NOMO-1 (cell line): ENCODE data around the gene ALK.

Source experiments
- DNase-seq, 2 experiments: peaks; one replicate each; lab custom pipeline; 2025; ENCODE audit not compliant: unreplicated experiment in 2 of 2; lab: John Stamatoyannopoulos, UW

Gene ALK

GRCh38 chr2:29614295-29614830, 307.0 kb downstream of the ALK start:
- no peak for DNase-seq

DNA sequence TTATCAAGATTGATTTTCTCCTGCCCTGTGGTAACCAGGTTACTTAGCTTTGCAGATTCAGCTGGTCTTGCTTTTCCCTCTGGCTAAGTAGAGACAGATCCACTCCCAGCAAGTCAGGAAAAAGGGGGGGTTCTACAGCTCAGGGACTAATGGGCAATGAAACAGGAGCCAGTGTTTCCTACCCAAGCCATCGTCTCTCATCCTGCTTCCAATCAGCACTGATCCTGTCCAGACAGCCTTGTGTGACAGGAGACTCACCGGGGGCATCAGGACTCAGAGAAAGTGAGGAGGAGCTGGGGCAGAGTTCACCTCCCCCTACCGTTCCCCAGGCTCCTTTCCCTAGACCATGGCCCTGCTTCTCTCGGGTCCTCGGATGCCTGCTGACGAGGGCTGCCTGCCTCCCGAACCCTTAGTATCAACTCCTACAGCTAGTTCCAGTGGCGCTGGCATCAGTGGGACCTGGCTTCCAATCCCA, 307.6 kb downstream of the ALK start:
- no peak for DNase-seq

DNA sequence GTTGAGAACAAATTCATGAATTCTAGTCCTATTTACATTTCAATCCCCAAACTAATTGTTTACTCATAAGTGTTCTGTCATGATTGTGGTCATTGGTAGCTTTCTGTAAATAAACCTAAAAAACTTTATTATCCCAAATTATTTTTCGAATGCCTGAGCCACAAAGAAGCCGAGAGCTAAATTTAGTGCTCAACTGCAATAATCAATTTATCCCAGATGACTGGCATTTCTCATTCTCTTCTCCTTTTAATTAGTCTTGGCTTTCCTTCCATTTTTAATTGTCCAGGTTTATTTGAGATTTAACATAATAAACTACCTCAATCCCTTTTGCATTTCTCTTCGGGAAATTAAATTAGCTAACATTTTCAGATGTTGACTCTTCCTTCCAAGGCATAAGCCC, 308.3 kb downstream of the ALK start:
- no peak for DNase-seq

DNA sequence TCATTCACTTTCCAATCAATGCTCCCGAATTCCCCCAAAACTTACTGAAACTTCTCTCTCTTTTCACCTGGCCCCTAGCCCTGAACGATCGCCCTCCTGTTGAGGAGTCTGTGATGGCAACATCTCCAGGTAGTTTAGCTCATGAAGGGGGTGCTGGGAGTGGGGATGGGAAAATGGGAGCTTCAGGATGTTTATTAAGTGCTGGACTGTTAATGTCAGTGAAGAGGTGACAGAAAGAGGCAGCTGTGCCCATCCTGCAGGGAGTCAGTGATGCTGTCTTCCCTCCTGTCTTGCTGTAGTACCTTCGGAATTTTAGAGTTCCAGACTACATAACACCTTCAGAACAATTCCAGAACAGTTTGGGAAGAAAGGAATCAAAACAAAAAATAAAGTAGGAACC, 308.8 kb downstream of the ALK start:
- no peak for DNase-seq

DNA sequence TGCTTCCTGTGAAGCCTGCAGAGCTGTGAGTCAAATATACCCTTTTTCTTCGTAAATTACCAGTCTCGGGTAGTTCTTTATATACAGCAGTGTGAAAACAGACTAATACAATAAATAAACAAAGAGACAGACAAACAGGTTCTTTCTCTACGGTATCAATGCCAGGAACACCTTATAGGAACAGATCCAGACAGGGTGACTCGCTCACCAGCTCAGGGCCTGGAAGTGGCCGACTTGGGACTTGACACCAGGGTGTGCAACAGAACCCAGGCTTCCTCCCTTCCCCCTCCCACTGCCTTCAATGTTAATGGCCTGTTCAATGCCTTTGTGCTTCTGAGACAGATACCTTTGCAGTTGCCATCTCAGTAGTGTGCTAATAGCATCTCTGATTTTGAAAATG, 309.5 kb downstream of the ALK start:
- DNase-seq: no peak

- no peak for DNase-seq
These were observed 310.1 kb downstream of the ALK start for GRCh38 chr2:29611261-29611660.

- no peak for DNase-seq
These were observed 310.8 kb downstream of the ALK start for GRCh38 chr2:29610569-29610968.

GRCh38 chr2:29607038-29607420, 314.4 kb downstream of the ALK start:
- no peak for DNase-seq

- no peak for DNase-seq
These were observed 315.0 kb downstream of the ALK start for GRCh38 chr2:29606104-29607037.

DNA sequence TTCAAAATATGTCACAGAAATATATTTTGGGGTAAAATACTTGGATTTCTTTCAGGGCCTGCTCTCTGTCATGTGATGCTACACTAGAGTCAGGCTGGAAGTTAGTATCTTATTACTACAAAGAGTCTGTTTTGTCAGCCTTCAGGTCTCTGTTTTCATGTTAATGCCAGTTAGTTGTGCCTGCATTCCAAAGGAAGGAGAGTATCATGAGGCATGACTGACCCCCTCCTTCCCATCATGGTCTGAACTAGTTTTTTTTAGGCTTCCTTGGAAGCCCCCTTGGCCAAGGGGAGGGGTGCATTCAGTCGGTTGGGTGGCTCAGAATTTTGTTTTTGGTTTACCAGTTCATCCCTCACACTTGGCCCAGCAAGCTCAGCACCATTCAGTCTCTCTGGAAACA, 318.0 kb downstream of the ALK start:
- DNase-seq: no peak

- DNase-seq: no peak
These were observed 319.5 kb downstream of the ALK start for GRCh38 chr2:29601872-29602271.

DNA sequence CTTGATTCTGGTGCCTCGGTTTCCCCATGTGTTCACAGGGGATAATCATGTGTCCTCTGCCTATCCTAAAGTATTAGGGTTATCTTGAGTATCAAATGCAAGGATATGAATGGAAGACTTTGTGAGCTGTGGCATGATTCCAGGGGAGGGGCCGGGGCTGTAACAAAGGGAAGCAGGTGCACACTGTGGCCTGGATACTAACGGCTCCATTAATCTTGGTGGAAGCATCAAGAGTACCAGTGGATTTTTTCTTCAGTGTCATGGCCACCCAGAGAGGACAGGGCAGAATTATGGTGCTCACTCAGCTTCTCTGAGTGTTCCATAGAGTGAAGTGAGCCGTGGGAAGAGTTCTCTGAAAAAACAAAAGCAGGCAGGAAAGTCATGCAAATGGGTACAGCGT, 320.1 kb downstream of the ALK start:
- DNase-seq: no peak

- no peak for DNase-seq
These were observed 321.4 kb downstream of the ALK start for GRCh38 chr2:29599946-29600345.

GRCh38 chr2:29598978-29599377, 322.4 kb downstream of the ALK start:
- DNase-seq: no peak

GRCh38 chr2:29597035-29597434, 324.4 kb downstream of the ALK start:
- no peak for DNase-seq

DNA sequence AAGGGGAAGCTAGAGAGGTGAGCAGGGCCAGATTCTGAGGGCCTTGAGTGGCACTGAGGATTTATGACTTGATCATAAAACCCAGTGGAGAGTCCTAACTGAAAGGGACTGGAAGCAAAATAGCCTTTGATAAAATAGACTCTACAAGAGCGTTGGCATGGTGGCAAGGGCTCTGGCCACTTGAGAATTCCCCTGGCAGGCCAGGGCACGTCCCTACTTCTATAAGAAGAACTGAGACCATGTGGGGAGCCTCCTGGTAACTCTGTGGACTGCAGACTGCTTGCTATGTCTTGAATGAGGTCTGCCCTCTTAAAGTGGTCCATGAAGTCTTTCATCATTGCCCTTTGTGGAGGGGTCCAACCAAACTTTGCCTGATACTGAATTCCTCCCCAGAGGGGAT, 324.8 kb downstream of the ALK start:
- DNase-seq: no peak

DNA sequence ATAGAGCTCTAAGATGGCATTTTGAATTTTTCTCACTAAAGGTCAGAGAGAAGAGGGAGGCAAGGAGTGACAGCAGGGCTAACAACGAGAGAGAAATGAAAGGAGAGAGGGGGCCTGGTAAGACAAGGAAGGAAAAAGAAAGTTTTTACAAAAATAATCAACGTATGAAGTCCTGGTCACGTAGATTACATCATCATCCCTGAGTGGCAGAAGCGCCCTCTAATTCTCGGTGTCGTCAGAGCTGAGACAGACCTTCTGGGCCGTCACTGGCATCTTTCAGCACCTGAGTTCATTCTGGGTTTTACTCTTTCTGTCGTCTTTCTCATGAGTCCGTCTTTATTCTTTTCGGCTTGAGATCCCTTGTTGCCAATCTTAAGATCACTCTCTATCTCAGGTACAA, 329.8 kb downstream of the ALK start:
- no peak for DNase-seq

DNA sequence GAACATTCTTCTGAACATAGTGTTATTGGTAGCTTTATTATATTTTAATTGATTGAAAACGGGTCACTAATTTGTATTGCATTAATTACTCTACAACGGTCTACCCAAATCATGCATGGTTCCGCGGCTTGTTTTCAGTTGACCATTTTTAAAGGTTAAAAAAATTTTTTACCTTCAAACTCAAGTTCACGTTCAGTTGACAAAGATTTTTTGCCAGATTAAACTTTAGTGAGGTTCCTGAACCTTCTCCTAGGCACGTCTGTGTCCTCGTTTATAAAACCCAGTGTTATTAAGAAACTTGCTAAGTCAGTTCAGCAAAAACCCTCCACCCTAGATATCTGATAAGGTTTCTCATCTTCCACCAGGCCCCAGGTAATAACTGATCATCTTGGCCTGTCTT, 331.2 kb downstream of the ALK start:
- no peak for DNase-seq

DNA sequence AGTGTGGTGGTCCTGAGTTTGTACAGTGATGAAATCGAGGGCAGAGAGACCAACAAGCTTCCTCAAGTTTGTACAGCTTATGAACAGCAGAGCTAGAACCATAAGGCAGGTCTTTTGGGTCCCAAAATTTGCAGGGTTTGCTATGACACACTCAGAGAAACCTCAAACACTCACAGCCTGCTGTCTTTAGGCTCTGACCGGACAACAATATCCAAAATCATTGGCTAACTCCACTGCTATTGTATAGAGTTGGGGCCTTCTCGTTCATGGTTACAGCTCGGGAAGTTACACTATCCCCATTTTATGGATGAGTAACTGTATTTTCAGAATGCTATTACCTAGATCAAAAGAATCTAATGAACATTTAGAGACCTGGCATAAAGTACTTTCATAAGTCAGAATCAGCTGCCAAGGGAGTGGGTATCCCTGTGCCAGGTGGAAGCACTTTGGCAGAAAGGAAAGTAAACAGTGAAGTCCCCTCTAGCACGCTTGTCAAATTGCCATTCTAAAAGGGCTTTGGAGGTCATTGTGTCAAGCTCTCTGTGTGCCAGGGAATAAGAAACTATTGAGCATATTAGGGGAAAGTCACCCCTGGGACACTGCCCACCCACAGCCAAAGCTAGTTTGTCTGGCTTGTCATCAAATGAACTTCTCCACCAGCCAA, 331.8 kb downstream of the ALK start:
- DNase-seq: no peak

DNA sequence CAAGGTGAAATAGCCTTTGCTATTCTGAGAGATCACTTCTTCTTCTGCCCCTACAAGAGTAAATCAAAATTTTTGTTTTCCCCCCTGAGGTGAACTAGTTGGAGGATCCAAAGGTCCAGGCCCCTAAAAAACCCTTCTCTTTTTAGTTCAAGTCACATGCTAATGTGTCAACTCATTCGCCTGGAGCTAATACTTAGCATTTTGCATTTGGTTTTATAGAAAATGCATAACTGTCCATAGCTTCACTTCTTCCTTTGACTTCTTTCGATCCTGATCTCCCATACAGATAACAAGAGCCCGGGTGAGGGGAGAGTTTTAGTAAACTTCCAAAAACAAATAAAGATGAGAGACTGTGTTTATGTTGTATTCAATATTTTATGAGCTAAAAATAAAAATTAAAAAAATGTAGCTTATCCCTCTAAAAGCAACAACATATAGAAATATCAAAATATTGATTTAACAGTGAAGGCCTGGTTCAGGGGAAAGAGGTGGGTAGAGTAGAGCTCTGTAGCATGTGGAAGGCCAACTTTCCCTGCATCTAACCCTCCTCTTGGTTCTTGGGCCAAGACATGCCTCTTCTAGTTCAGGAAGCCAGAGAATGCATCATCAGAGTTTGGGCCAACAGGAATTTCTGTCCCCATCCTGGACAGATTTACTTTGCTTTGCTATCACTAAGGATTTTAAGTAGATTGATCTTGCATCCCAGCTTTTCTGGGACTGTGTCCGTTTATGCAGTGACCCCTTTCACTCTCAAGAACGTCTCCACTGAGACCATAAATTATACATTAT, 333.8 kb downstream of the ALK start:
- no peak for DNase-seq

DNA sequence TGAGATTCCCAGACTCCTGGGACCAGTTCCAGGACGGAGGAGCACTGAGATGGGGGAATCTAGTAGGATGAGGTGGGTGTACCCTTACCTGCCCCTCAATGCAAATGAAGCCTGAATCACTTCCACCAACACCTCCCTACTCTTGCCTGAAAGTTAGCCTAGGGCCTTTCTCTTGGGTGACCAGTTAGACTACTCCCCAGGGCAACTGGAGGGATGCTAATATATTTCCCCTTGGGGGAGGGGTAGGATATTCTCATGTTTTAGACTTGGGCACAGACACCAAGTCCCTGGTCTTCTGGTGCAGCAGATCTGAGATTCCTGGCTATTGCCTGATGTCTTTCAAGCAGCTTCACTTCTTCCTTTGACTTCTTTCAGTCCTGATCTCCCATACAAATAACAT, 334.5 kb downstream of the ALK start:
- no peak for DNase-seq
